ENCODE results near the gene PITPNM1. TPM values are rescaled to one million over a fixed set of nuclear protein-coding genes. Genes with fewer than 3 reads are reported as not detected.
A peak's percentile ranks its signal among the peaks of the same experiment; 100 is the strongest.

Gene PITPNM1
- total and polyA plus RNA-seq, 2 of the 13 experiments (the other 11 are each of a cell fraction or from before 2014, with no cell fraction given): 8.2 to 8.5 TPM

DNA sequence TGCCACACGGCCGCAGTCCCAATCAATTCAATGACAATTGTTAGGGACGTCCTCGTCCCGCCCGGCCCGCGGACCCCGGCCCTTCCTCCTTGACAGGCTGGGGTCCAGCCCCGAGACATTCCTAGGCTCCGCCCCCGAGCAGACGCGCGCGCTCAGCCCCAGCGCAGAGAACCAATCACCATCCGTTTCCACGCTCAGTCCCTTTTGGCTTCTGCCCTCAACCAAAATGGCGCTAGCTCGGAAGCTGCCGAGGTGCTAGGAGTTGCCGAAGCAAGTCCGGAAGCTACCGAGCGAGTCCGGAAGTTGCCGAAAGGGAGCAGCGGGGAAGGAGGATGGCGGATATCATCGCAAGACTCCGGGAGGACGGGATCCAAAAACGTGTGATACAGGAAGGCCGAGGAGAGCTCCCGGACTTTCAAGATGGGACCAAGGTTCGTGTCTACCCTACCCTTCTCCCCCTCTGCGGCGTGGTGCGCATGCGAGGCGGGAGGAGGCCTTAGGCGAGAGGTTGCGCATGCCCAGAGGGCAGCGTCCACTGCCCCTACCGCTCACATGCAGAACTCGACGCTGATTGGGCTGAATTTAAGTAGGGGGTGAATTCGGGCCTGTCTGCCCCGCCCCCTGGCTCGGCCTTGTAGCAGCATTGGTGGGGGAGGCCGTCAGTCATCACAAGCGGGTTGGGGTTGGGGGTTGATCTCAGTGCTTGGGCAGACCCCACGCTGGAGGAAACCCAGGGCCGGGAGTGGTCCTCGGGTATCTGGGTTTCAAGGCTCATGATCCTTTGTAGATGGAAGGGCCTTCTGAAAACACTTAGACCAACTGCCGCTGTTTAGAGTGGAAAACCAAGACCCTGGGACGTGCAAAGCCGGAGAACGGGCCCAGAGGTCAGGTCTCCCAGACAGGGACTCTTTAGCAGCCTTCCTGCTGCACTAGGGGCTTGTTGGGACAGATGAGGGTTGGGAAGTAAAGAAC lies 22.1 kb downstream of the PITPNM1 start, which contains the start of gene AIP (continued):
- TF ChIP-seq TRAFD1 (CRISPR knock-in tag; IDR thresholded peaks at IDR 0.05; ENCODE audit: borderline replicate concordance) (no peak), SRF (IDR thresholded peaks at IDR 0.05; ENCODE audit: low read depth, low read length) (no peak), SETDB1 (CRISPR knock-in tag; IDR thresholded peaks at IDR 0.05; ENCODE audit: borderline replicate concordance) (peak; percentile 96), KDM6A (CRISPR knock-in tag; IDR thresholded peaks at IDR 0.05; ENCODE audit: low read depth) (no peak), ZNF569 (CRISPR knock-in tag; IDR thresholded peaks at IDR 0.05; ENCODE audit: borderline replicate concordance) (no peak; the same call in 1 of the 2 replicates), ZNF224 (CRISPR knock-in tag; IDR thresholded peaks at IDR 0.05) (peak; percentile 87), AGO1 (IDR thresholded peaks at IDR 0.05; ENCODE audit: low read depth, low read length, poor library complexity, severe bottlenecking) (no peak), ZNF326 (CRISPR knock-in tag; IDR thresholded peaks at IDR 0.05; ENCODE audit: borderline replicate concordance) (no peak), THAP11 (CRISPR knock-in tag; IDR thresholded peaks at IDR 0.05) (peak; percentile 90), YEATS4 (CRISPR knock-in tag; IDR thresholded peaks at IDR 0.05; ENCODE audit: borderline replicate concordance) (peak; percentile 78), ZBTB43 (CRISPR knock-in tag; conservative IDR thresholded peaks at IDR 0.05) (no peak; the same call in 1 of the 2 replicates), EZH2 (conservative IDR thresholded peaks at IDR 0.05; ENCODE audit: low read depth, low read length) (no peak), ZNF512 (CRISPR knock-in tag; IDR thresholded peaks at IDR 0.05) (no peak)
- TF ChIP-seq, protein P1, sequence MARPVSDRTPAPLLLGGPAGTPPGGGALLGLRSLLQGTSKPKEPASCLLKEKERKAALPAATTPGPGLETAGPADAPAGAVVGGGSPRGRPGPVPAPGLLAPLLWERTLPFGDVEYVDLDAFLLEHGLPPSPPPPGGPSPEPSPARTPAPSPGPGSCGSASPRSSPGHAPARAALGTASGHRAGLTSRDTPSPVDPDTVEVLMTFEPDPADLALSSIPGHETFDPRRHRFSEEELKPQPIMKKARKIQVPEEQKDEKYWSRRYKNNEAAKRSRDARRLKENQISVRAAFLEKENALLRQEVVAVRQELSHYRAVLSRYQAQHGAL (CRISPR knock-in tag; IDR thresholded peaks at IDR 0.05; ENCODE audit: not compliant biosample characterization): peak; percentile 83
- TF ChIP-seq, protein P2, sequence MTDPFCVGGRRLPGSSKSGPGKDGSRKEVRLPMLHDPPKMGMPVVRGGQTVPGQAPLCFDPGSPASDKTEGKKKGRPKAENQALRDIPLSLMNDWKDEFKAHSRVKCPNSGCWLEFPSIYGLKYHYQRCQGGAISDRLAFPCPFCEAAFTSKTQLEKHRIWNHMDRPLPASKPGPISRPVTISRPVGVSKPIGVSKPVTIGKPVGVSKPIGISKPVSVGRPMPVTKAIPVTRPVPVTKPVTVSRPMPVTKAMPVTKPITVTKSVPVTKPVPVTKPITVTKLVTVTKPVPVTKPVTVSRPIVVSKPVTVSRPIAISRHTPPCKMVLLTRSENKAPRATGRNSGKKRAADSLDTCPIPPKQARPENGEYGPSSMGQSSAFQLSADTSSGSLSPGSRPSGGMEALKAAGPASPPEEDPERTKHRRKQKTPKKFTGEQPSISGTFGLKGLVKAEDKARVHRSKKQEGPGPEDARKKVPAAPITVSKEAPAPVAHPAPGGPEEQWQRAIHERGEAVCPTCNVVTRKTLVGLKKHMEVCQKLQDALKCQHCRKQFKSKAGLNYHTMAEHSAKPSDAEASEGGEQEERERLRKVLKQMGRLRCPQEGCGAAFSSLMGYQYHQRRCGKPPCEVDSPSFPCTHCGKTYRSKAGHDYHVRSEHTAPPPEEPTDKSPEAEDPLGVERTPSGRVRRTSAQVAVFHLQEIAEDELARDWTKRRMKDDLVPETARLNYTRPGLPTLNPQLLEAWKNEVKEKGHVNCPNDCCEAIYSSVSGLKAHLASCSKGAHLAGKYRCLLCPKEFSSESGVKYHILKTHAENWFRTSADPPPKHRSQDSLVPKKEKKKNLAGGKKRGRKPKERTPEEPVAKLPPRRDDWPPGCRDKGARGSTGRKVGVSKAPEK (CRISPR knock-in tag; IDR thresholded peaks at IDR 0.05; ENCODE audit: borderline replicate concordance): no peak

All from HepG2 (cell line).